Smooth muscle cell of bladder (primary cell): ENCODE results near the gene ALDH6A1. TPM values are rescaled to one million over a fixed set of nuclear protein-coding genes. Genes with fewer than 3 reads are reported as not detected.

Experiments
- total RNA-seq: library from RNA; depleted of rRNA; stranded (reverse); fragments of >200 nt; gene quantifications from 2 replicates; pipeline ENCODE4 v1.2.3, GENCODE V29; 2014

Gene ALDH6A1
- 57.0 and 57.3 TPM in 2 replicates for total RNA-seq

GRCh38 chr14:74084277-74085046, at the start of gene ALDH6A1, which contains the start of gene LIN52:
Gene ALDH6A1, minus strand, starts transcription at chr14:74084453. Its CDS starts 59 bp downstream, at chr14:74084394.
Gene LIN52, plus strand, starts transcription at chr14:74084956. Its CDS starts 19 bp downstream, at chr14:74084975.

GRCh38 chr14:74018586-74019407, 65.5 kb downstream of the ALDH6A1 start, which contains the start of the genes BBOF1 and ENTPD5:
Gene BBOF1, plus strand, starts transcription at chr14:74019349. Its CDS starts 130 bp downstream, at chr14:74019479.
Gene ENTPD5, minus strand, starts transcription at chr14:74019288. Its CDS starts 31,186 bp downstream, at chr14:73988102.

Other genes starting within 250 kb of the ALDH6A1 start
- gene PTGR2, start 232.6 kb downstream of the ALDH6A1 start, total RNA-seq: 4.3 and 4.4 TPM in 2 replicates
- gene ZNF410, start 197.6 kb downstream of the ALDH6A1 start, total RNA-seq: 69.8 and 71.8 TPM in 2 replicates
- gene FAM161B, start 134.4 kb downstream of the ALDH6A1 start, total RNA-seq: 2.8 TPM in 2 replicates
- 11.7 and 15.1 TPM in 2 replicates for gene COQ6, start 134.2 kb downstream of the ALDH6A1 start, total RNA-seq
- gene ENTPD5, start 65.2 kb downstream of the ALDH6A1 start, total RNA-seq: 8.4 TPM in 2 replicates
- gene BBOF1, start 65.1 kb downstream of the ALDH6A1 start, total RNA-seq: 8.7 and 9.8 TPM in 2 replicates
- 7.0 and 9.8 TPM in 2 replicates for gene LIN52, start 503 bp upstream of the ALDH6A1 start, total RNA-seq
- not detected in 2 replicates for gene VSX2, start 155.0 kb upstream of the ALDH6A1 start, total RNA-seq
- gene ABCD4, start 218.5 kb upstream of the ALDH6A1 start, total RNA-seq: 18.3 and 21.9 TPM in 2 replicates